ENCODE results near the gene EVPLL. TPM values are rescaled to one million over a fixed set of nuclear protein-coding genes. Genes with fewer than 3 reads are reported as not detected.

Gene EVPLL
- total and polyA plus RNA-seq, 2 donors (not counting 1 experiment from before 2014, with no cell fraction given): not detected

GRCh38 chr17:18331879-18332278 is 45.7 kb upstream of the EVPLL start:
- ATAC-seq (ENCODE audit: low read depth) (no peak), DNase-seq (no peak)
- Histone ChIP-seq H3K79me2 (ENCODE audit: control insufficient read depth, insufficient read depth, low read length) (no peaks in the 10 kb centered on the region), H2AFZ (ENCODE audit: insufficient read depth, low read depth, low read length, poor library complexity, severe bottlenecking) (no peak overlapping the region), H4K20me1 (ENCODE audit: control insufficient read depth, insufficient read depth, low read length, poor library complexity, severe bottlenecking) (peaks cover 11% of the 10 kb centered on the region), H3K4me3 (ENCODE audit: control extremely low read depth in 1 of 5, extremely low read depth in 1 of 5, insufficient read depth in 1 of 5, low read depth in 2 of 5, low read length in 4 of 5) (no peak overlapping the region), H3K36me3 (replicated peaks in 1 of 2; ENCODE audit: control extremely low read depth in 1 of 2, control insufficient read depth in 1 of 2, extremely low read depth in 1 of 2, insufficient read depth in 2 of 2, low read length in 1 of 2) (peaks cover 0 to 55% of the 10 kb centered on the region in 2 experiments), H3K4me1 (ENCODE audit: control insufficient read depth in 2 of 2, insufficient read depth in 2 of 2, low read length in 2 of 2) (no peaks in the 10 kb centered on the region), H3K27ac (ENCODE audit: low read length in 2 of 2) (no peak overlapping the region), H3K9me3 (ENCODE audit: control extremely low read depth in 1 of 3, control insufficient read depth in 2 of 3, insufficient read depth in 1 of 3, low read length in 2 of 3) (no peaks in the 10 kb centered on the region), H3K27me3 (replicated peaks in 1 of 4; ENCODE audit: control extremely low read depth in 1 of 4, control insufficient read depth in 3 of 4, insufficient read depth in 4 of 4, low read length in 3 of 4) (no peaks in the 10 kb centered on the region), H3K9ac (ENCODE audit: low read length) (no peak overlapping the region), H3K4me2 (replicated peaks; ENCODE audit: low read depth, low read length, poor library complexity, severe bottlenecking) (no peak overlapping the region)
- no peak for TF ChIP-seq EZH2 (IDR thresholded peaks at IDR 0.05; ENCODE audit: borderline replicate concordance, insufficient read depth, low read depth, low read length, poor library complexity, severe bottlenecking)
- no peak for TF ChIP-seq CTCF (IDR thresholded peaks at IDR 0.05)
- POLR2A ChIA-PET: no interaction called here
- no peaks in the 10 kb centered on the region for H3K9me3 Mint-ChIP-seq (ENCODE audit: insufficient read depth)
- no peaks in the 10 kb centered on the region for H3K27me3 Mint-ChIP-seq
- intact Hi-C loops (cut with micrococcal nuclease): no loop called here
- CTCF ChIA-PET: no interaction called here
- WGBS (ENCODE audit: insufficient coverage): 89% methylated on average over 8 of the region's 9 CpGs
- no peaks in the 10 kb centered on the region for H3K4me1 Mint-ChIP-seq
- H3K4me3 Mint-ChIP-seq: no peak overlapping the region
- H3K27ac Mint-ChIP-seq: no peak overlapping the region

- H3K4me3 ChIP-seq (ENCODE audit: control extremely low read depth in 1 of 5, extremely low read depth in 1 of 5, insufficient read depth in 1 of 5, low read depth in 2 of 5, low read length in 4 of 5): no peak overlapping the region
- POLR2A ChIA-PET: no interaction called here
Measured at GRCh38 chr17:18332909-18333489, 44.6 kb upstream of the EVPLL start.

More at GRCh38 chr17:18332909-18333489, 44.6 kb upstream of the EVPLL start:
- H3K27me3 Mint-ChIP-seq: no peaks in the 10 kb centered on the region
- CTCF ChIA-PET: no interaction called here
- H3K4me3 Mint-ChIP-seq: no peak overlapping the region
- Histone ChIP-seq H3K4me1 (ENCODE audit: control insufficient read depth in 2 of 2, insufficient read depth in 2 of 2, low read length in 2 of 2) (no peaks in the 10 kb centered on the region), H3K79me2 (ENCODE audit: control insufficient read depth, insufficient read depth, low read length) (no peaks in the 10 kb centered on the region), H3K27me3 (replicated peaks in 1 of 4; ENCODE audit: control extremely low read depth in 1 of 4, control insufficient read depth in 3 of 4, insufficient read depth in 4 of 4, low read length in 3 of 4) (no peaks in the 10 kb centered on the region), H2AFZ (ENCODE audit: insufficient read depth, low read depth, low read length, poor library complexity, severe bottlenecking) (no peak overlapping the region), H3K4me2 (replicated peaks; ENCODE audit: low read depth, low read length, poor library complexity, severe bottlenecking) (no peak overlapping the region), H3K9ac (ENCODE audit: low read length) (no peak overlapping the region), H3K27ac (ENCODE audit: low read length in 2 of 2) (no peak overlapping the region), H3K36me3 (replicated peaks in 1 of 2; ENCODE audit: control extremely low read depth in 1 of 2, control insufficient read depth in 1 of 2, extremely low read depth in 1 of 2, insufficient read depth in 2 of 2, low read length in 1 of 2) (peaks cover 0 to 45% of the 10 kb centered on the region in 2 experiments), H4K20me1 (ENCODE audit: control insufficient read depth, insufficient read depth, low read length, poor library complexity, severe bottlenecking) (peaks cover 3% of the 10 kb centered on the region), H3K9me3 (ENCODE audit: control extremely low read depth in 1 of 3, control insufficient read depth in 2 of 3, insufficient read depth in 1 of 3, low read length in 2 of 3) (no peaks in the 10 kb centered on the region)
- H3K4me1 Mint-ChIP-seq: no peaks in the 10 kb centered on the region
- TF ChIP-seq EZH2 (IDR thresholded peaks at IDR 0.05; ENCODE audit: borderline replicate concordance, insufficient read depth, low read depth, low read length, poor library complexity, severe bottlenecking) (no peak), CTCF (IDR thresholded peaks at IDR 0.05) (no peak)
- ATAC-seq (ENCODE audit: low read depth): no peak
- 75% methylated on average over 3 of the region's 4 CpGs for WGBS (ENCODE audit: insufficient coverage)
- H3K27ac Mint-ChIP-seq: no peak overlapping the region
- intact Hi-C loops (cut with micrococcal nuclease): no loop called here
- no peak for DNase-seq
- H3K9me3 Mint-ChIP-seq (ENCODE audit: insufficient read depth): no peaks in the 10 kb centered on the region

All from B cell (primary cell).